Activated effector memory CD4-positive, alpha-beta T cell treated with anti-CD3 and anti-CD28 coated beads, Interleukin-2, amount 50 U/mL, for 16 hours (primary cell): ENCODE measurements around the gene ARFGAP2.

Experiments used
- DNase-seq: peaks from one replicate; pipeline ENCODE4 v3.0.0-alpha.2; 2020

Gene ARFGAP2

GRCh38 chr11:47186700-47187695 lies 10.3 kb upstream of the ARFGAP2 start:
- peak; percentile 81 for DNase-seq

DNA sequence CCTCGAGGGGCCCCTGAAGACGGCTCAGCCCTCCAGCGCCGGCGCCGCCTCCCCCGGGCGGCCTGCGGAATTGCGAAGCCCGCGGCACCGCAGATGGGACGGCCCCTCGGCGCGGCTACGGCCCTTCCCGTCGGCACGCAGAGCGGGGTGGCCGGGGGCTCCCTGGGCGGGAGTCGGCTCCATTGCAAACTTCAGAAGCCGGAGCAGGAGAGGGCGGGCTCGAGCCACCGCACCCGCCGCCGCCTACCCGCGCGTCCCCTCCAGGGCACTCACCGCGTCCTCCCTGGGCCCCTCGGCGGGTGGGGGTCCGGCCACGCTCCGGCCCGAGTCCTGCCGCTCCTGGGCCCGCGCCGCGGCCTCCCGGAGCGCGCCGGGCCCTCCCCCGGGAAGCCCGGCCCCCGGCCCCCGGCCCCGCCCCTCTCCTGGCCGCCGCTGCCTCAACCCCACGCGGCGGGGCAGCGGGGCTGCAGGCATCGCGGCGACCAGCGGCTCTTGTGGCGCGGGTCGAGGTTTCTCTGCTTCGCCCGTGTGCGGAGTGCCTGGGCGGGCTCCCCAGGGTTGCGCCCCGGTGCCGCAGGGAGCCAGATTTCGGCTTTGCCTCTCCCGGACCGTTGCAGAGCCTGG lies 9.5 kb upstream of the ARFGAP2 start, which contains the start of gene PACSIN3:
Gene PACSIN3, minus strand, starts transcription at position 359 of the 624 bp plus-strand sequence. CDS start 3,707 bp downstream, outside the sequence.
- DNase-seq, result peak; percentile 80

DNA sequence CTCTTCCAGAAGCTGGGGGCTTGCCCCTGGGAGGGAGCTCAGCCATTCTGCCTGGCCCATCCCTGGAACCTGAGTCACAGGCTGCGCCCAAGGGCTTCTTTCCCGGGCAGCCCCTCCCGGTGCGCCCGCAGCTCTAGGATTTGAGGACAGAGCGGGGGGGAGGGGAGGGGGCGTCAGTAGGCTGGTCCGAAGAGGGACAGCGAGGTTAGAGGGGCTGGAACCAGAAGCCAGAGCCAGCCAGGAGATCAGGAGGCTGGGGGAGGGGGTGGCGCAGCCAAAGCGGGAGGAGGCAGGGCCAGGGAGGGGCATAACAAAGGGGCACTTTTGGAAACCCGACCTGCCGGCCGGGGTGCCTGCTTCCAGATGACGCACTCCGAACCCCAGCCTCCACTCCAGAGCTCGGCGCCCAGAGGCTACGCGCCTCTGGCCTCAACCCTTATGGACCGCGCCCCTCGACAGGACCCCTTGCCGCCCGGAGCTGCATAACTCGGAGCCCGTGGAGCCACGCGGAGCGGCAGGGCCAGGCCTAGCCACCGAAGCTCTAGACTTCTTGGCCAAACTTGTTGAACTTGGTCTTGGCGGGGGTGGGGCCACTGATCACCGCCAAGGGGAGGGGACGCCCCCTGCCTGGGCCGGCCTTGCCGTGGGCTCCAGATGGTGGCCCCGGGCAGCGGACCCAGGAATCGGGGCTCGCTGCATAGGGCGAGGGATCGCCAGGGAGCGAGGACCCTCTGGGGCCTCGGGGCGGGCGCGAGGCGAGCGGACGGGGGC lies 8.8 kb upstream of the ARFGAP2 start:
- no peak for DNase-seq

GRCh38 chr11:47184711-47185304 lies 8.1 kb upstream of the ARFGAP2 start:
- DNase-seq, result no peak

DNA sequence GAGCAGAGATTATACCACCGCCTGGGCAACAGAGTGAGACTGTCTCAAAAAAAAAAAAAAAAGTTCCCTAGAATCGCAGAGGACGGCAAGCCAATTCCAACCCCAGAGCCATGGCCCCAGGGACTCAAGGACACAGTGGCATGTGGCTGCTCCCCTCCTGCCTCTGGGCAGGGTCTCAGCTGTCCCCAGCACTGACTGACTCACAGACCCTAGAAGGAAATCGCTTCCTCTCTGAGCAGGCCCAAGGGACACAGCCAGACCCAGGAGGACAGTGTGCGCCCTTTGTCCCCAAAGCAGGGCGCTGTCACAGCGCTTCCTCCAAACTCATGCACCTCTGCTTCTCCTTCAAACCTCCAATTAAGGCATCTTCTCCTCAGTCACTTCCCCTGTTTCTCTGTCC lies 7.3 kb upstream of the ARFGAP2 start:
- no peak for DNase-seq

DNA sequence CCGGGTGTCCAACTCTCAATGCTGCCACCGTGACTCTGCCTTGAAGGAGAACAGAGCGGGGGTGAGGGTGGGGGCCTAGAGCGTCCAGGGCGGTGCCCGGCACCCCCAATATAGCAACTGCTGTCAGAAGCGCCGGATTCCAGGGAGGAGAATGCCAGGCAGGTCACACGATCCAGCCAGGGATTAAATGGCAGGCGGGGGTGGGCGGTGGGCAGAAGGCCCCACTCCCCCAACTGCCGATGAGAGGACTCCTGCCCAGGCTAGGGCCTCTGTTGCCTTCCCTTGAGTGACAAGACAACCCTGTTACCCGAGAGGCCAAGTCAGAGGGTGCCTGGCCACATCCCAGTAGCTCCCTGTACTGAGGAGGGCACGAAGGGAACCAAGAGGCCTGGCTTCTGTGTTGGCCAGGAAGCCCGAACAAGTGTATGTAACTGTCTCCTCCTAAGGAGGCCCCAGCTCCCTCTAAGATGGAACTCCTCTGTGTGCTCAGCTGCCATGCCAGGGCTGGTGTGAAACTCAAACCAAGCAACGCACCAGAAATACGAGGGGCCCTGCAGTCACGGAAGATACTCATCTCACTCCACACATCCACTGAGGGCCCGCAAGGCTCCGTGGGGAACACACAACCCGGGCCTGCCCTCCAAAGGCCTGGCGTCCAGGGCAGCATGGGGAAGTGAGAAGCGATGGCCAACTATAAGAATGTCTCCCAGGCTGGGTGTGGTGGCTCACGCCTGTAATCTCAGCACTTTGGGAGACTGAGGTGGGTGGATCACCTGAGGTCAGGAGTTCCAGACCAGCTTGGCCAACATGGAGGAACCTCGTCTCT lies 6.6 kb upstream of the ARFGAP2 start:
- DNase-seq, result no peak

GRCh38 chr11:47182380-47182779 lies 5.7 kb upstream of the ARFGAP2 start:
- no peak for DNase-seq

GRCh38 chr11:47181271-47181670 lies 4.6 kb upstream of the ARFGAP2 start:
- no peak for DNase-seq

DNA sequence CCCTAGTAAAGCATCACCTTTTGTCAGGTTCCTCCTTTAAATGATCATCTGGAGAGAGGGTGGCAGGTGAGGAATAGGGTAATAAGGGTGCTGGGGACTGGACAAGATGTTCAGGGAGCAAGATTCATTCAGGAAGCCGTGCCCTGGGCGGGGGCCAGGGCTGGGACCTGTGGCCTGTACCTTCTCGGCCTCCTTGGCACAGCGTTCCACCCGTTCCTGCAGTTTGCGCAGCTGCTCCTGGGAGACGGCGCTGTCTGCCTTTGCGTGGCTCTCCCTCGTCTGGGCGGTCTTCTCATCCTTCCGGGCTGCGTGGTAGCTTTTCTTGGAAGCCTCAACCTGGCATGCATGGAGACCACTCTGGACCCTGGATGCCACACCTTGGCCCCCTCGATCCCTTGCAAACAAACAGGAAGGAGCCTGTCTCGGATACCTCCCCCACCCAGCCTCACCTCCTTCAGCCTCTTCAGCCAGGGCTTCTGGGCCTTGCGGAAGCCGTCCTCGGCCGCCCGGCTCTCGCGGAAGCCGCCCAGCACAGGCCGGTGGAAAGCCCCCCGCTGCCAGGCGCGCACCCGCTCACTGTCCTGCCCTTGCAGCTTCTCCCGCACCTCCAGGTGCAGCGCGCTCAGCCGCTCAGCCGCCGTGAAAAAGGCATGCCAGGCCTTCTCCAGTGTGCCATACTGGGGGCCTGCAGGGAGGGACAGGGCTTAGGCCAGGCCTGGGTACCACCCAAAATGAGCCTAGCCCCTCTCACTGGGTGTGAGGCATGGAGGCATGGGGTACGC lies 3.5 kb upstream of the ARFGAP2 start:
- DNase-seq, result no peak

DNA sequence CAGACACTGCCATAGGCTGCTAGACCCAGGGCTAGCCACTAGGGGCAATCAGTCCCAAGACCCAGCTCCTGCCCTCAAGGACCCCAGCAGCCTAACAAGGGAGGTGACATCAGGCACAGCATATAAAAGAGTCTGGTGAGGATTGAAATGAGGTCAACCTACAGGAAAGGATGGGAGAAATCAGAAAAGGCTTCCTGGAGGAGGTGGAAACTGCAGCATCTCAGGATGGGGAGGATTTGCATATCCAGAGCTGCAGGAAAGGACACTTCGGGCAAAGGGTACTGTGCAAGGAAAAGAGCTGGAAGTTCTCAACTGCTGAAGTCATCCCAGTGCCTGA lies 2.9 kb upstream of the ARFGAP2 start:
- DNase-seq, result peak; percentile 75

GRCh38 chr11:47178737-47179654 lies 2.3 kb upstream of the ARFGAP2 start:
- DNase-seq, result no peak

GRCh38 chr11:47178316-47178715 lies 1.6 kb upstream of the ARFGAP2 start:
- DNase-seq, result no peak

- DNase-seq, result no peak
Observed at GRCh38 chr11:47177846-47178245, 1.2 kb upstream of the ARFGAP2 start.

DNA sequence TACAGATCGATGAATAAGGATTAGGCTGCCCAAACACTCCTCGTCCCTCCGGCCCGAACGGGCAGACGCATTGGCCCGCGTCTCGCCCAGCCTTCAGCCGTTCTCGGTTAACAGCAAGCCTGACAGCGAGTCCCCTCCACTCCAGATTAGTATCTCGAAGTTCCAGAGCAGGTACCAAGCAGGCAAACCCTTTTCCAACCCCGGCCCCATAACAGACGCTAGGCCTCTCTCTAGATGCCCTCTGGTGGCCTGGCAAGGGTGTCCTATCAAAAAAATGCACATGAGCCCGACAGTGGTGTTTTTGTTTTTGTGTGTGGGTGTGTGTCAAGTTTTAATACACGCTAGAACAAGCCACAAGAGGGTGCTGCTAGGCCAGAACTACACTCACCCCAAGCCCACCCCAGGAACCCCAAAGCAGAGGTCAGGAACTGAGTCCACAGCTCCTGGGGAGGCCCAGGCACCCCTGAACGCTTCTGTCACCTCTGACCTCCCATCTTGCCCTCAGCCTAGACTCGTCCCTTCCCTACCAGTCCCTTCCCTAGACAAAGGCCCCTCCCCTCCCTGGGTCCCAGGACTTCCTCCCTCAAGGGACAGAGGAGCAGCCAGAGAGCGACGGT lies 658 bp upstream of the ARFGAP2 start:
- peak; percentile 90 for DNase-seq

- DNase-seq, result no peak
Observed at GRCh38 chr11:47175746-47176327, 842 bp downstream of the ARFGAP2 start.

DNA sequence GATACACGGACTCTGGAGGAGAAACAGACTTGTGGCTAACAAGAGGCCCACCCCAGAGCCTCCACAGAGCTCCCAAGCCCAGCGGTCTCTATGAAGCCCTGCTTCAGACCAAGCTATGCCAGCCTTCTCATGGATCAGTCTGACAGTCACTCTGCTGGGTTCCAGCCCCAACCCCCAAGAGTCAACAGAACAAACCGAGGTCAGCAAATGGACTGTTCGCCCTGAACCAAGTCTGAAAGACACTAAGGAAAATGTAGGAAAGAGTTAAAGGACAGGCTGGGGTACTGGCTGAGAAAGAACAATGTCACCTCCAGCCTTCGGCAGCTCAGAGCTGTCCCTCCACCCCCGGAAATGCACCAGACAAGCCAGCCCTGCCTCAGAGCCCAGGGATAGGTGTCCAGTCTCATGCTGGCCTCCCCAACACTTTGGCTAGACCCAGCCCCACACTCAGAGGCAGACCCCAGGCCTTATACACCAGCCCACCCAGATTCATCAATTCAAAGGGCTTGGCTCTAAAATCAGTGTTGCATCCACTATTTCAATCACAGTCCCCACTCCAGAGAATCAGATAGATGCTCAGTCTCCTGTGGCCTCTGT lies 3.8 kb downstream of the ARFGAP2 start:
- DNase-seq, result no peak

GRCh38 chr11:47171856-47172255 lies 4.8 kb downstream of the ARFGAP2 start:
- DNase-seq, result no peak

DNA sequence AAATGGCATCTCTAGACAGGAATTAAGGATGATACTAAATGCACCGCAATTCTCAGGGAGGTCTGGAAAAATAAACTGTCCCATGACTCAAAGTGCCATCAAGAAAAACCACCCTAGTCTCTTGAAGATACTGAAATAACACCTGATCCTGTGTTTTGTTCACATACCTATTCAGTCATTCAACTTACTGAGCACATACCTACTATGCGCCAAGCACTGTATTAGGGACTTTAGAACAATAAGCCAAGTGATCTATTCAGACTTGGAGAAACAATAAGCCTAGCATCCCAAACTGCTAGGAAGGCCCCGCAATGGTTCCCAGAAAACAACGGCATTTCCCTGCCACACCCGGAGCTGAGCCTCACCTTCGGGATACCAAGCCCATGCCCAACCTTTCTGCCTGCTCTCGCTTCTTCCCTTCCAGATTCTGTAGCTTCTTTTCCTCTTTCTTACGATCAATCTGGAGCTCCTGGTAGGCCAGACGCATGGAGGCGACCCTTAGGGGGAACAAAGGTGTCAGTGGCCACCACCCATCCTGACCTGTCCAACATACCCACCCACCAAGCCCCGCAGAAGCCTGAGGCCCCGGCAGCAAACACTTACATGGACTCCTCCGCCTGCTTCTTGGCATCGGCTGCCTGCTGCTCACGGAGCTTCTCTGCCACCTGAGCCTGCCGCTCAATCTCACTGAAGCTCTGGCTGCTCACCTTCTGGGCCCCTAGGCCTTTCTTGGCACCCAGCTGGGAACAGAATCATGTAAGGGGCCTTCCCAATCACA lies 5.4 kb downstream of the ARFGAP2 start:
- DNase-seq, result no peak
